Testis (tissue), 3 donors: Measurements from ENCODE around the gene ADARB1. TPM values are rescaled to one million over a fixed set of nuclear protein-coding genes. Genes with fewer than 3 reads are reported as not detected.

Experiments used
- DNase-seq: peaks from one replicate; pipeline ENCODE4 v3.0.0-alpha.2; 2019
- H3K27ac ChIP-seq, 2 donors: fragments of 200-600 bp; sonication (generic); one replicate each; pipeline ENCODE4 v1.5.1; 2019
- H3K27me3 ChIP-seq: fragments of 200-600 bp; sonication (generic); one replicate; pipeline ENCODE4 v1.5.1; 2019
- H3K36me3 ChIP-seq: fragments of 200-600 bp; sonication (generic); one replicate; pipeline ENCODE4 v1.5.1; 2017; ENCODE audit warnings: low read depth; ENCODE audit errors: missing control alignments
- H3K4me1 ChIP-seq: fragments of 200-600 bp; sonication (generic); one replicate; pipeline ENCODE4 v1.5.1; 2019
- H3K4me3 ChIP-seq, 2 donors: fragments of 200-600 bp; sonication (generic); one replicate each; pipeline ENCODE4 v1.5.1; 2017 to 2019
- H3K9me3 ChIP-seq: fragments of 200-600 bp; sonication (generic); one replicate; pipeline ENCODE4 v1.5.1; 2017
- CTCF ChIP-seq, 3 experiments: fragments of 450-650 bp in 2 of 3; fragments of 200-600 bp in 1 of 3; sonication (generic) in 1 of 3; IDR thresholded peaks; one replicate each; pipeline ENCODE4 v1.5.1; 2016 to 2019; ENCODE audit warnings: antibody characterized with exemption in 3 of 3, mild to moderate bottlenecking in 2 of 3, moderate library complexity in 1 of 3
- POLR2A ChIP-seq: fragments of 450-650 bp; IDR thresholded peaks from one replicate; pipeline ENCODE4 v1.6.1; 2017; ENCODE audit warnings: antibody characterized with exemption, mild to moderate bottlenecking, moderate library complexity
- WGBS, 2 donors: methylation state at CpG; one replicate each; pipeline ENCODE4 v1.1.5; 2018; 5-methylcytosine and 5-hydroxymethylcytosine counted together
- intact Hi-C: fragments of 100-400 bp; cut with DNase I; formaldehyde crosslinking; loops from one replicate; pipeline ENCODE4 v1.15.1; 2023; ENCODE audit warnings: low total_unique reads
- polyA plus RNA-seq: library from polyadenylated mRNA; stranded (reverse); fragments of 350-450 nt; fragmentation: Illumina TruSeq; extraction: RNeasy Lipid Tissue Mini Kit (QIAGEN cat#74804); gene quantifications from one replicate; pipeline ENCODE4 v1.2.3, GENCODE V29; 2014; ENCODE audit warnings: low read depth, low replicate concordance; ENCODE audit not compliant: insufficient read depth
- total RNA-seq, 2 donors: library from RNA; depleted of rRNA; stranded (reverse); fragments of >200 nt; gene quantifications; one replicate each; pipeline ENCODE4 v1.2.3, GENCODE V29; 2016

The ADARB1 gene
- total and polyA plus RNA-seq, 3 donors from 2014 or later = 17.6 to 23.0 (median 17.6) TPM

DNA sequence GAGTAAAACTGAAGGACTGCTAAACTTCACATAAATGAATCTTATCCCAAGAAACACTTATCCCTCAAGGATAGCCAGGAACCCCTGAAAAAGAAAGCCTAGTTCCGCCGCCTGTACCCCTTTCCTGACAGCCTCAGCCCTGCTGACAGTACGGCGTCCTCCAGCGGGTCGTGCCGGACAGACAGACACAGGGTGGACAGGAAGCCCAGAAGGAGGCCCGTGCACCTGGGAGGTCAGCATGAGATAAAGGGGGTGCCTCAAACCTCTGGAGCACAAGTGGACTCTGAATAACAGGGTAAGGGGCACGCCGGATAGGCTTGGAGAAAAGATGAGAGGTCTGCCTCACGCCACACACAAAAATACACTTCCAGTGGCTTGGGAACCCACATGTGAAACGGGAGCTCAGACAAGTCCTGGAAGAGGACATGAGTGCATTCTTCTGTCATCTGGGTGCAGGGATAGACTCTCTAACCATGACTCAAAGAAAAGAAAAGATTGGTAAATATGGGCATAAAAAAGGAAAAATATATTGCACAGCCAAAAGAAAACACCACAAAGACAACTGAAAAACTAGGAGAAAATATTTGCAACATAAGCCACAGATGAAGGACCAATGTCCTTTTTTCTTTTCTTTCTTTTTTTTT, 17.3 kb upstream of the ADARB1 start:
- intact Hi-C loops = no loop called here
- TF ChIP-seq POLR2A (no peak), CTCF (IDR thresholded peaks at IDR 0.05) (no peak)
- WGBS, 2 donors = 74 to 92% methylated on average over 11 to 12 of the region's 12 CpGs
- no peak overlapping the region for H3K27ac ChIP-seq
- DNase-seq = no peak
- no peaks in the 10 kb centered on the region for H3K9me3 ChIP-seq
- no peaks in the 10 kb centered on the region for H3K27me3 ChIP-seq
- no peaks in the 10 kb centered on the region for H3K4me1 ChIP-seq
- H3K36me3 ChIP-seq = no peaks in the 10 kb centered on the region
- H3K4me3 ChIP-seq = no peak overlapping the region

DNA sequence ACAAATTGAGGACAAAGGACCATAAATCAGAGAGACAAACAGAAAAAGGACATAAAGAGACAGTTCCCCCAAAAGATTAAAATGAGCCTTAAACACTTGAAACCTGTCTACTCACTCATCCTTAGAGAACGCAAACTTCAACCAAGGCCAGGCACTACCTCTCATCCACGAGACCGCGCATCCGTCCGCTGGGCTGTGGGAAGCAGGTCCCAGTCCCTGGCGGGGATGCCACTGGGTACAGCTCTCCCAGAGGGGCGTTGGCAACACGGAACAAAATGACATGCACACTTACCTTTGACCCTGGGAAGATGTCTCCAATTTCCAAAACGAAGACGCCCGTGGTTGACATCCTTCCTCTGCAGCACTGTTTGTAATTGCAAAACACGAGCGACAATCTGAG, 16.5 kb upstream of the ADARB1 start:
- TF ChIP-seq POLR2A (no peak), CTCF (IDR thresholded peaks at IDR 0.05) (no peak)
- no peak for DNase-seq
- Histone ChIP-seq H3K9me3 (no peaks in the 10 kb centered on the region), H3K27me3 (no peaks in the 10 kb centered on the region), H3K27ac (no peak overlapping the region), H3K4me1 (no peaks in the 10 kb centered on the region), H3K4me3 (no peak overlapping the region), H3K36me3 (no peaks in the 10 kb centered on the region)
- 83 to 85% methylated on average over 14 of the region's 14 CpGs for WGBS, 2 donors
- intact Hi-C loops = no loop called here

DNA sequence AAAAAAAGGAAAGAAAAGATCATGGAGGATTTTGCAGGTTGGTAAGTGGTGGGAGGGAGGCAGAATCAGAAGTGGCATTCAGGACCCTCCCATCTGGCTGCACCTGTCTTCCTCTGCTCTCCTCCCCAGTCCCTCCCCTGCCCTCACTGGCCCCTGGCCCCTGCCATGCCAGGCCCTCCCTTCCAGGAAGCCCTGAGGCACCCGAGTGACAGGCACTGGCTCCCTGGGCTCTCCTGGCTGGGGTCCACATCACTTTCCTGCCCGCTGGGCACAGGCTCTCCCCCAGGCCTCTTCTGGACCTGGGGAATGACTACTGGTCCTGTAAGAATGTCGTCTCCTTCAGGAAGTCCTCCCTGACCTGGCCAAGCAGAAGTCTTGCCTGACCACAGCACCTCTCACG, 15.3 kb upstream of the ADARB1 start:
- H3K27ac ChIP-seq = no peak overlapping the region
- no peak for TF ChIP-seq POLR2A
- TF ChIP-seq CTCF (IDR thresholded peaks at IDR 0.05) = no peak
- 81 to 83% methylated on average over 3 to 4 of the region's 4 CpGs for WGBS, 2 donors
- H3K27me3 ChIP-seq = no peaks in the 10 kb centered on the region
- no peak overlapping the region for H3K4me3 ChIP-seq
- no peaks in the 10 kb centered on the region for H3K9me3 ChIP-seq
- DNase-seq = no peak
- H3K36me3 ChIP-seq = no peaks in the 10 kb centered on the region
- intact Hi-C loops = no loop called here
- no peaks in the 10 kb centered on the region for H3K4me1 ChIP-seq

GRCh38 chr21:45060089-45060488, 14.3 kb upstream of the ADARB1 start:
- WGBS, 2 donors = 91 to 93% methylated on average over 8 of the region's 8 CpGs
- intact Hi-C loops = no loop called here
- Histone ChIP-seq H3K27me3 (no peaks in the 10 kb centered on the region), H3K36me3 (no peaks in the 10 kb centered on the region), H3K27ac (no peak overlapping the region), H3K4me3 (no peak overlapping the region), H3K4me1 (no peaks in the 10 kb centered on the region), H3K9me3 (no peaks in the 10 kb centered on the region)
- TF ChIP-seq POLR2A (no peak), CTCF (IDR thresholded peaks at IDR 0.05) (no peak)
- DNase-seq = no peak

GRCh38 chr21:45060675-45061311, 13.6 kb upstream of the ADARB1 start:
- H3K9me3 ChIP-seq = no peaks in the 10 kb centered on the region
- no peaks in the 10 kb centered on the region for H3K27me3 ChIP-seq
- no peak overlapping the region for H3K4me3 ChIP-seq
- H3K27ac ChIP-seq = no peak overlapping the region
- WGBS, 2 donors = 82 to 84% methylated on average over 9 of the region's 9 CpGs
- no peak for DNase-seq
- no peaks in the 10 kb centered on the region for H3K36me3 ChIP-seq
- H3K4me1 ChIP-seq = no peaks in the 10 kb centered on the region
- intact Hi-C loops = no loop called here
- TF ChIP-seq POLR2A = no peak
- no peak for TF ChIP-seq CTCF (IDR thresholded peaks at IDR 0.05)
